Chondrocyte (in vitro differentiated cells): ENCODE data around the gene PBX3. TPM values are rescaled to one million over a fixed set of nuclear protein-coding genes. Genes with fewer than 3 reads are reported as not detected.

Experiments used
- DNase-seq: peaks from one replicate; pipeline ENCODE4 v3.0.0; 2021; ENCODE audit warnings: mixed read lengths, low spot score
- H3K27ac Mint-ChIP-seq: one replicate; pipeline ENCODE4 v1.8.0; 2021; ENCODE audit warnings: mild to moderate bottlenecking, moderate library complexity, mixed read lengths; ENCODE audit not compliant: unreplicated experiment
- H3K27me3 Mint-ChIP-seq: 2 replicates; pipeline ENCODE4 v1.8.0; 2021; ENCODE audit warnings: low read depth, mixed read lengths
- H3K36me3 Mint-ChIP-seq: 2 replicates; pipeline ENCODE4 v1.8.0; 2021; ENCODE audit warnings: low read depth, mixed read lengths
- H3K4me1 Mint-ChIP-seq: 2 replicates; pipeline ENCODE4 v1.8.0; 2021; ENCODE audit warnings: low read depth, mild to moderate bottlenecking, mixed read lengths
- H3K4me3 Mint-ChIP-seq: one replicate; pipeline ENCODE4 v1.8.0; 2021; ENCODE audit warnings: mild to moderate bottlenecking, moderate library complexity, mixed read lengths; ENCODE audit not compliant: unreplicated experiment
- H3K9me3 Mint-ChIP-seq: 2 replicates; pipeline ENCODE4 v1.8.0; 2021; ENCODE audit warnings: low read depth, mixed read lengths
- total RNA-seq: library from RNA; stranded (reverse); gene quantifications from 3 replicates; pipeline ENCODE4 v1.2.1, GENCODE V29; 2021
- TF ChIP-seq, protein P1 (sequence below): fragments of 200-600 bp; sonication (generic); IDR thresholded peaks from 2 replicates; pipeline ENCODE4 v1.5.0; 2021; ENCODE audit warnings: antibody characterized with exemption, mild to moderate bottlenecking, moderate library complexity

The PBX3 gene
- total RNA-seq, 1 donor from 2014 or later, result 24.1 TPM

DNA sequence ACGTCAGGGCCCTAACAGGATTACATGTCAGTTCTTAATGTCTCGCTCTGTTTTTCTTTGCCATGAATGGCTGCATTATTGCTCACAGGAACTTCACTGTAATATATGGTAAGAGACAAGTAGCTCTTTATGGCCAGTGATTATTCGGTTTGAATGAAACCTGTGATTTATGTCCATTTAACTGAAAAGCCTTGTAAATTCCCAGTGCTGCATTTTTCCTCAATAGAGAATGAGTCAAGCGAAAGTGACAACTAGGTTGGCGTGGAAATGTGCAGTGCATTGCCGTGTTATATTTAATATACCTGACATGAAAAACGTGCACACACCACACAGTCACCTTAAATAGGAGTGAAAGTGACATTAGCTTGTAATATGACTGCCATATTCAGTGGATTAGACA, 163.1 kb downstream of the PBX3 start:
- Mint-ChIP-seq H3K27ac (no peak overlapping the region), H3K36me3 (no peaks in the 10 kb centered on the region), H3K27me3 (no peaks in the 10 kb centered on the region), H3K4me1 (peaks cover 47% of the 10 kb centered on the region), H3K9me3 (no peaks in the 10 kb centered on the region), H3K4me3 (no peak overlapping the region)
- TF ChIP-seq, protein P1, sequence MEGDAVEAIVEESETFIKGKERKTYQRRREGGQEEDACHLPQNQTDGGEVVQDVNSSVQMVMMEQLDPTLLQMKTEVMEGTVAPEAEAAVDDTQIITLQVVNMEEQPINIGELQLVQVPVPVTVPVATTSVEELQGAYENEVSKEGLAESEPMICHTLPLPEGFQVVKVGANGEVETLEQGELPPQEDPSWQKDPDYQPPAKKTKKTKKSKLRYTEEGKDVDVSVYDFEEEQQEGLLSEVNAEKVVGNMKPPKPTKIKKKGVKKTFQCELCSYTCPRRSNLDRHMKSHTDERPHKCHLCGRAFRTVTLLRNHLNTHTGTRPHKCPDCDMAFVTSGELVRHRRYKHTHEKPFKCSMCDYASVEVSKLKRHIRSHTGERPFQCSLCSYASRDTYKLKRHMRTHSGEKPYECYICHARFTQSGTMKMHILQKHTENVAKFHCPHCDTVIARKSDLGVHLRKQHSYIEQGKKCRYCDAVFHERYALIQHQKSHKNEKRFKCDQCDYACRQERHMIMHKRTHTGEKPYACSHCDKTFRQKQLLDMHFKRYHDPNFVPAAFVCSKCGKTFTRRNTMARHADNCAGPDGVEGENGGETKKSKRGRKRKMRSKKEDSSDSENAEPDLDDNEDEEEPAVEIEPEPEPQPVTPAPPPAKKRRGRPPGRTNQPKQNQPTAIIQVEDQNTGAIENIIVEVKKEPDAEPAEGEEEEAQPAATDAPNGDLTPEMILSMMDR, result no peak
- DNase-seq, result no peak

DNA sequence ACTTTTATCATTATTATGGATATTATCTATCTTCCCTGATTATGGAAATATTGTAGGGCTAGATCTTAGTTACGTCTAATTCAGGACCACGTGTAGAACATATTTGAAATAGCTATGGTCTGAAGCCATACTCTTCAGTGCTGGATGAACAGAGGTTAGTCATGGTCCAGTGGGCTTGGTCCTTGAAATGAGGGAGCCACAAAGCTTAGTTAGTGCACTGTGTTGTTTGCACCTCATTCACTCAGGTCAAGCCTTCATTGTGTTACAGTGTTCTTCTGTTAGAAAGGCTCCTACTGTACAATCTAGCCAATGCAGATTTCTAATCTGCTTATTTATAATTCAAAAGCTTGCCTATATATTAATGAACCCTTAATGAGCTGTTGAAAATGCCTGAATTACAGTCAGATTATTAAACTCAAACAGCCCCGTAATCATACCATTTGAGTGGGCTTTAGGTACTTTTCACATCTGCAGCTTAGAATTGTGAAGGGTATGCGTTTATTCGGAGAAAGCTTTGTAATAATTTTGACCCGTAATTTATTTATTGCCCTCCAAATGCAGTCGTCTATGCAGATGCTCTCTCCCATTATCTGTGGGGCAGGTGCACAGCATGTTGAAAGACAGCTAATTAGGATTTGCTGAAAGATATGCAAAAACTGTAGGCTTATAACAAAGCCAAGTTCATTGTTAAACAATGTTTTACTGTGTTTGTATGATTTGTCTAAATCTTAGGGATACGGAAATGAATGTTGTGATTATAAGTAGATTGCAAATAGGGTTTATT, 164.9 kb downstream of the PBX3 start:
- peaks cover 6% of the 10 kb centered on the region for H3K36me3 Mint-ChIP-seq
- no peaks in the 10 kb centered on the region for H3K9me3 Mint-ChIP-seq
- no peak overlapping the region for H3K4me3 Mint-ChIP-seq
- H3K4me1 Mint-ChIP-seq, result peaks cover 31% of the 10 kb centered on the region
- TF ChIP-seq, protein P1, result no peak
- H3K27me3 Mint-ChIP-seq, result no peaks in the 10 kb centered on the region
- H3K27ac Mint-ChIP-seq, result no peak overlapping the region
- no peak for DNase-seq

DNA sequence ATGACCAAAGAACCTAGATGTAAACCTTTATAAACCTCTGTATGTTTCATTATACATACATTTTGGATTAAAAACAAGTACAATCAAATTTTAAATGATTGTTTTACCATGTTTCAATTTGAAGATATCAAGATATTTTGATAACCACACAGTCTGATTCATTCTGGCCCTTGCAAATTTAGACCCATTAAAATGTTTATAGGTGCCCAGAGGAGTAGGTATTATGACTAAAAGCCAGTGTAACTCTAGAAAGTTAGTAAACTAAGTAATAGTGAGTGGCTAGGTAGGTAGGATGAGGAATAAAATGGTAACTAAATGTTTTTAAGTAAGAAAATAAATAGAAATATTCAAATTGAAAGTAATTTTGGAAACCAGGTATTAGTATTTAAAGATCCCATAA, 165.5 kb downstream of the PBX3 start:
- TF ChIP-seq, protein P1, result no peak

DNA sequence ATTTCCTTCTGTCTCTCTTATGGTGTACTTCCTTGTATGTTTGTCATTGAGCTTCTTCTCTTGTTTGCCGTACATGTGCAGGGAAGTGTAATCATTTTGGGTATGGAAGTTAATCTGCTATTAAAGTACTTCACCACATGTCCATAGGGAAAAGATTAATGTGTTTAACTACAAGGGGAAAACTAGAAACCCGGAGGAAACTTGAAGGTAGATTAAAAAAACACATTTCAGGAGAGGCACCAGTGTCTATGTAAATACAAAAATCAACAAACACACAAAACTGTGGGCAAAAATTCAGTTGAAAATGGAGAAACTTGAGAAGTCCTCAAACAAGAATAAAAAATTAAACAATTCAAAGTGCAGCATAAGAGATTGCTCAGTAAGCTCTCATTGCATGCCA, 166.4 kb downstream of the PBX3 start:
- no peak overlapping the region for H3K27ac Mint-ChIP-seq
- no peak overlapping the region for H3K4me3 Mint-ChIP-seq
- H3K36me3 Mint-ChIP-seq, result peaks cover 10% of the 10 kb centered on the region
- no peaks in the 10 kb centered on the region for H3K9me3 Mint-ChIP-seq
- no peak for DNase-seq
- no peaks in the 10 kb centered on the region for H3K27me3 Mint-ChIP-seq
- TF ChIP-seq, protein P1, result no peak
- H3K4me1 Mint-ChIP-seq, result peaks cover 20% of the 10 kb centered on the region

More for the DNA sequence above, 165.5 kb downstream of the PBX3 start:
- no peak for DNase-seq
- H3K4me1 Mint-ChIP-seq, result peaks cover 27% of the 10 kb centered on the region
- no peaks in the 10 kb centered on the region for H3K27me3 Mint-ChIP-seq
- no peaks in the 10 kb centered on the region for H3K9me3 Mint-ChIP-seq
- peaks cover 10% of the 10 kb centered on the region for H3K36me3 Mint-ChIP-seq
- no peak overlapping the region for H3K27ac Mint-ChIP-seq
- H3K4me3 Mint-ChIP-seq, result no peak overlapping the region

DNA sequence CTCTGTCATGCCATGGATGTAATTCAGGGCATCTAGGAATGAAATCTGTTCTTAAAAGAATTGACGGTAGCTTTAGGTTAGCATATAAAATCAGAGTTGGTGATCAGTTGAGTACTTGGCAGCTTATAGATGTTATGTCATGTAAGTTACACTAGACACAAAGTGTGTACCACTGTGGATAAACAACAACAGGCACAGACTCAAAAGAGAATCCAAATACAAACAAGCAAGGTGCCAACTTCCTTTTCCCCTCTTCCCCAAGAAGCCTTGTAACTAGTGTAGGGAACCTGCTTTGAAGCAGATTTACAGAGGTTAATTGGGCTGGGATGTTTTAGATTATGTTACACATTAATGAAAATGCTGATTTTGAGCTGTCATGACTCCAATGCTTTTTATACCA, 167.2 kb downstream of the PBX3 start:
- Mint-ChIP-seq H3K27me3 (no peaks in the 10 kb centered on the region), H3K36me3 (peaks cover 10% of the 10 kb centered on the region), H3K4me1 (peaks cover 13% of the 10 kb centered on the region), H3K9me3 (no peaks in the 10 kb centered on the region), H3K4me3 (no peak overlapping the region), H3K27ac (no peak overlapping the region)
- no peak for DNase-seq
- TF ChIP-seq, protein P1, result no peak
